K562 (cell line): ENCODE measurements around the gene VILL. TPM values are rescaled to one million over a fixed set of nuclear protein-coding genes. Genes with fewer than 3 reads are reported as not detected.

Experiments used
- BACH1 ChIP-seq: fragments of 200-800 bp; sonication (Bioruptor generic); IDR thresholded peaks from 2 replicates; pipeline ENCODE4 v1.6.1; 2016; ENCODE audit warnings: missing genetic modification characterization, missing compliant biosample characterization
- REST ChIP-seq, 2 experiments: fragments of 450-650 bp; formaldehyde crosslinking in 1 of 2; IDR thresholded peaks; 2 replicates each; pipeline versions ENCODE4 v1.4.0 to v1.6.1; 2014 to 2020; ENCODE audit warnings: mild to moderate bottlenecking in 2 of 2, borderline replicate concordance in 1 of 2, low read depth in 1 of 2
- SPI1 ChIP-seq: IDR thresholded peaks from 2 replicates; pipeline ENCODE4 v1.6.1; 2011; ENCODE audit warnings: low read depth, low read length, control low read depth, borderline replicate concordance
- ZKSCAN8 ChIP-seq: fragments of 200-800 bp; sonication (Bioruptor generic); IDR thresholded peaks from 2 replicates; pipeline ENCODE4 v1.6.1; 2016; ENCODE audit warnings: missing genetic modification characterization, missing compliant biosample characterization
- ZNF140 ChIP-seq: fragments of 250-450 bp; sonication (Bioruptor Pico); IDR thresholded peaks from 2 replicates; pipeline ENCODE4 v1.8.0; 2021; ENCODE audit warnings: moderate library complexity, mild to moderate bottlenecking, inconsistent platforms
- ZNF280B ChIP-seq: fragments of 250-450 bp; sonication (Bioruptor Pico); IDR thresholded peaks from 2 replicates; pipeline ENCODE4 v1.5.1; 2021; ENCODE audit warnings: mild to moderate bottlenecking
- polyA plus RNA-seq, 8 experiments: library from polyadenylated mRNA; depleted of rRNA in 4 of 8; stranded (reverse) in 5 of 8; unstranded in 3 of 8; fragments of >200 nt; fragmentation: Nextera tagmentation in 2 of 8; fragmentation: Illumina TruSeq in 1 of 8; extraction: Ambion mirVana in 2 of 8; extraction: Trizol in 1 of 8; gene quantifications; 2 replicates each; pipeline versions ENCODE4 v1.2.1 to v1.2.3, GENCODE V29; 2011 to 2014; ENCODE audit warnings: inconsistent platforms in 1 of 8, missing spikeins in 1 of 8
- total RNA-seq, 7 experiments: library from RNA; depleted of rRNA in 6 of 7; stranded (reverse); fragments of >200 nt in 6 of 7; fragmentation: Illumina TruSeq in 2 of 7; extraction: Trizol in 2 of 7; gene quantifications; 2 replicates each; pipeline versions ENCODE4 v1.2.1 to v1.2.3, GENCODE V29; 2011 to 2021; ENCODE audit warnings: low replicate concordance in 1 of 7

Gene VILL
- total and polyA plus RNA-seq, 9 of the 15 experiments (the other 6 are each of a cell fraction or from before 2014, with no cell fraction given): 0.11 to 16.0 (median 8.8) TPM

GRCh38 chr3:38002291-38002876, 11.8 kb downstream of the VILL start (continued):
- no peak for TF ChIP-seq REST (IDR thresholded peaks at IDR 0.05; ENCODE audit: borderline replicate concordance)
- TF ChIP-seq REST (CRISPR knock-in tag; IDR thresholded peaks at IDR 0.05; ENCODE audit: low read depth): no peak
- TF ChIP-seq SPI1: no peak
- TF ChIP-seq ZKSCAN8 (CRISPR knock-in tag): no peak
- no peak for TF ChIP-seq BACH1 (tag)
- no peak for TF ChIP-seq ZNF280B (CRISPR knock-in tag)
- TF ChIP-seq ZNF140 (CRISPR knock-in tag): no peak
